Melanocyte of skin (primary cell): ENCODE data around the gene UBXN11. TPM values are rescaled to one million over a fixed set of nuclear protein-coding genes. Genes with fewer than 3 reads are reported as not detected.

Experiments
- total RNA-seq, 2 donors: library from RNA; depleted of rRNA; stranded (reverse); fragments of >200 nt; gene quantifications; 2 replicates each; pipeline ENCODE4 v1.2.3, GENCODE V29; 2012

The UBXN11 gene
- total RNA-seq, result 1 to 10 TPM; 6.0 to 9.3 TPM

GRCh38 chr1:26306290-26307229 is at the start of gene UBXN11:
UBXN11 (minus strand) TSS chr1:26306636; CDS start chr1:26302883, 3,753 bp downstream.

GRCh38 chr1:26353976-26354820 is 47.8 kb upstream of the UBXN11 start, which contains the start of gene CRYBG2:
CRYBG2 (minus strand) TSS chr1:26354130; CDS start chr1:26346657, 7,473 bp downstream.

GRCh38 chr1:26317612-26318337 is 11.3 kb upstream of the UBXN11 start, which contains the start of gene CD52:
CD52 (plus strand) TSS chr1:26317958; CDS start chr1:26318018, 60 bp downstream.

GRCh38 chr1:26279456-26280332 is 26.7 kb downstream of the UBXN11 start, which contains the start of gene SH3BGRL3:
SH3BGRL3 (plus strand) TSS chr1:26280086; CDS start chr1:26280156, 70 bp downstream.

DNA sequence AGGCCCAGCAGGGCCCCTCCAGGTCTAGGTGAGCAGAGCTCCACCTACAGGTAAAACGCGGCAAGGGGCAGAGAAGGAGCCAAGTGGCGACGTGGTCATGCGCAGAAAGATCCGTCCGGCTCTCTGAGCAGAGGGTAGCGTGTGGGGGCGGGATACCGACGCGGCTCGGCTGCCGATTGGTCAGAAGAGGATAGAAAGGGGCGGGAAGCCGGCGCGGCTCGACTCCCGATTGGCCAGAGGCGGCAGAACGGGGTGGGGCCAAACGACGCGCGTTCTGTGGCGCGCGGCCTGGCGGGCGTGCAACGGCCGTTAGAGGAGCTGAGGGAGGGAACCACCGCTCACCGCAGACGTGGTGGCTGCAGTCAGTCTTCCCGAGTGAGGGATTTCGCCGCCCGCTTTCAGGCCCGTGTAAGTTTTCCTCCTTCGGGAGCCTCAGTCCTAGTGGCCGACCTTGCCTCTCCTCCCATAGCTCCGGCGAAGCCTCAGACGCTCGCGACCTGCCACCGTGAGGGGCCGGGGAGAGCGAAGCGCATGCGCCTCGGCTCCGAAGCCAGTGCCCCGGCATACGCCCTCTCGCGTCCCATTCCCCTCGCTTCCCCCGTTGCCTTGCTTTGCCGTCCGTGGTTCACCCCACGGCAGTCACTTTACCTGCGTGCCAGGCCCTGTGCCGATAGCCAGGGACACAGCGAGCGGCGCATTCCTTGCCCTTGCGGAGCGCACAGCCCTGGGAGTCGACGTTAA is 72.4 kb downstream of the UBXN11 start, which contains the start of gene CEP85:
TSS of gene CEP85 (plus strand) at position 298 of the 741 bp plus-strand sequence. CDS start 5,584 bp downstream, outside the sequence.

Other genes starting within 250 kb of the UBXN11 start
- 100 to 1,000 TPM in 1 of 2 donors, 10 to 100 TPM in 1; 86.0 to 104 TPM for gene TRIM63, start 239.0 kb downstream of the UBXN11 start, total RNA-seq
- 1 to 10 TPM; 6.5 to 7.7 TPM for gene PDIK1L, start 194.8 kb downstream of the UBXN11 start, total RNA-seq
- not detected for gene FAM110D, start 147.6 kb downstream of the UBXN11 start, total RNA-seq
- not detected for gene C1orf232, start 137.7 kb downstream of the UBXN11 start, total RNA-seq
- gene ZNF593, start 136.7 kb downstream of the UBXN11 start, total RNA-seq, result 10 to 100 TPM; 20.6 to 44.0 TPM
- gene ZNF593OS, start 134.8 kb downstream of the UBXN11 start, total RNA-seq, result not detected
- under 1 TPM; 0.33 to 0.34 TPM for gene CNKSR1, start 129.1 kb downstream of the UBXN11 start, total RNA-seq
- gene CATSPER4, start 116.0 kb downstream of the UBXN11 start, total RNA-seq, result not detected
- gene CEP85, start 72.4 kb downstream of the UBXN11 start, total RNA-seq, result 10 to 100 TPM in 1 of 2 donors, 1 to 10 TPM in 1; 10.0 to 22.3 TPM
- gene SH3BGRL3, start 26.6 kb downstream of the UBXN11 start, total RNA-seq, result 10 to 100 TPM; 11.7 to 15.7 TPM
- gene CD52, start 11.3 kb upstream of the UBXN11 start, total RNA-seq, result not detected
- not detected for gene CRYBG2, start 47.5 kb upstream of the UBXN11 start, total RNA-seq
- not detected for gene ZNF683, start 66.1 kb upstream of the UBXN11 start, total RNA-seq
- gene LIN28A, start 104.2 kb upstream of the UBXN11 start, total RNA-seq, result not detected
- 10 to 100 TPM; 50.2 to 59.6 TPM for gene DHDDS, start 125.7 kb upstream of the UBXN11 start, total RNA-seq
- gene HMGN2, start 165.8 kb upstream of the UBXN11 start, total RNA-seq, result 100 to 1,000 TPM; 188 to 391 TPM
- 10 to 100 TPM in 1 of 2 donors, 1 to 10 TPM in 1; 5.9 to 12.7 TPM for gene RPS6KA1, start 223.1 kb upstream of the UBXN11 start, total RNA-seq